G401 (cell line): ENCODE results near the gene PMAIP1. TPM values are rescaled to one million over a fixed set of nuclear protein-coding genes. Genes with fewer than 3 reads are reported as not detected.

ENCODE experiments used
- DNase-seq: peaks from one replicate; pipeline ENCODE4 v3.0.0-alpha.2; 2015; ENCODE audit warnings: low spot score
- in situ Hi-C: cut with HindIII; loops from 2 replicates; pipeline ENCODE4 v1.10.0; 2016; ENCODE audit warnings: low sequenced_read_pairs, mixed read lengths
- total RNA-seq: library from RNA; depleted of rRNA; stranded (reverse); fragments of >200 nt; shearing (Covaris generic); gene quantifications from 2 replicates; pipeline ENCODE4 v1.2.3, GENCODE V29; 2014

The PMAIP1 gene
- total RNA-seq, 1 experiment from 2014 or later = 0.27 TPM

GRCh38 chr18:59908799-59909198, 9.0 kb downstream of the PMAIP1 start:
- in situ Hi-C loops = no loop called here
- DNase-seq = no peak

- in situ Hi-C loops = no loop called here
- no peak for DNase-seq
Observed at GRCh38 chr18:59909289-59910036, 9.7 kb downstream of the PMAIP1 start.

- DNase-seq = no peak
- in situ Hi-C loops = no loop called here
Observed at GRCh38 chr18:59910967-59911366, 11.2 kb downstream of the PMAIP1 start.

GRCh38 chr18:59911600-59911999, 11.8 kb downstream of the PMAIP1 start:
- DNase-seq = no peak
- in situ Hi-C loops = no loop called here

- in situ Hi-C loops = no loop called here
- no peak for DNase-seq
Observed at GRCh38 chr18:59912007-59912550, 12.3 kb downstream of the PMAIP1 start.

GRCh38 chr18:59915606-59916005, 15.8 kb downstream of the PMAIP1 start:
- in situ Hi-C loops = no loop called here

GRCh38 chr18:59916746-59917145, 16.9 kb downstream of the PMAIP1 start:
- DNase-seq = no peak
- in situ Hi-C loops = no loop called here

More at GRCh38 chr18:59915606-59916005, 15.8 kb downstream of the PMAIP1 start:
- DNase-seq = no peak

GRCh38 chr18:59917422-59917821, 17.6 kb downstream of the PMAIP1 start:
- no peak for DNase-seq
- in situ Hi-C loops = no loop called here

- in situ Hi-C loops = no loop called here
Observed at GRCh38 chr18:59918320-59918755, 18.5 kb downstream of the PMAIP1 start.

GRCh38 chr18:59918997-59919396, 19.2 kb downstream of the PMAIP1 start:
- in situ Hi-C loops = no loop called here
- no peak for DNase-seq

More at GRCh38 chr18:59918320-59918755, 18.5 kb downstream of the PMAIP1 start:
- no peak for DNase-seq

GRCh38 chr18:59921384-59921891, 21.6 kb downstream of the PMAIP1 start:
- no peak for DNase-seq
- in situ Hi-C loops = no loop called here

- in situ Hi-C loops = no loop called here
- DNase-seq = no peak
Observed at GRCh38 chr18:59923539-59924196, 23.9 kb downstream of the PMAIP1 start.

GRCh38 chr18:59926131-59926530, 26.3 kb downstream of the PMAIP1 start:
- no peak for DNase-seq
- in situ Hi-C loops = no loop called here

- DNase-seq = no peak
- in situ Hi-C loops = no loop called here
Observed at GRCh38 chr18:59927246-59927825, 27.5 kb downstream of the PMAIP1 start.

- in situ Hi-C loops = no loop called here
- DNase-seq = no peak
Observed at GRCh38 chr18:59928201-59928600, 28.4 kb downstream of the PMAIP1 start.

- in situ Hi-C loops = no loop called here
- DNase-seq = no peak
Observed at GRCh38 chr18:59929621-59930295, 30.0 kb downstream of the PMAIP1 start.

- in situ Hi-C loops = no loop called here
Observed at GRCh38 chr18:59932401-59932800, 32.6 kb downstream of the PMAIP1 start.

GRCh38 chr18:59938676-59939075, 38.9 kb downstream of the PMAIP1 start:
- no peak for DNase-seq
- in situ Hi-C loops = no loop called here

More at GRCh38 chr18:59932401-59932800, 32.6 kb downstream of the PMAIP1 start:
- no peak for DNase-seq

- in situ Hi-C loops = no loop called here
- no peak for DNase-seq
Observed at GRCh38 chr18:59939127-59939526, 39.3 kb downstream of the PMAIP1 start.
